Globus pallidus (tissue), 1 donor: ENCODE measurements around the gene HOPX.
"Not testable (repeated sequence)": the region's sequence is repeated elsewhere in the genome, so short reads cannot be mapped to it uniquely, and the experiment has no call there.

Source experiments
- DNase-seq: peaks from one replicate; pipeline ENCODE4 v3.0.0-alpha.2; 2015; ENCODE audit warnings: low spot score

HOPX gene, protein sequence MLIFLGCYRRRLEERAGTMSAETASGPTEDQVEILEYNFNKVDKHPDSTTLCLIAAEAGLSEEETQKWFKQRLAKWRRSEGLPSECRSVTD

GRCh38 chr4:56681158-56681852 lies at the start of gene HOPX:
HOPX (minus strand) TSS chr4:56681296; CDS start chr4:56657816, 23,480 bp downstream.
- DNase-seq: no peak

- no peak for DNase-seq
Measured at GRCh38 chr4:56730097-56730496, 49.0 kb upstream of the HOPX start.

DNA sequence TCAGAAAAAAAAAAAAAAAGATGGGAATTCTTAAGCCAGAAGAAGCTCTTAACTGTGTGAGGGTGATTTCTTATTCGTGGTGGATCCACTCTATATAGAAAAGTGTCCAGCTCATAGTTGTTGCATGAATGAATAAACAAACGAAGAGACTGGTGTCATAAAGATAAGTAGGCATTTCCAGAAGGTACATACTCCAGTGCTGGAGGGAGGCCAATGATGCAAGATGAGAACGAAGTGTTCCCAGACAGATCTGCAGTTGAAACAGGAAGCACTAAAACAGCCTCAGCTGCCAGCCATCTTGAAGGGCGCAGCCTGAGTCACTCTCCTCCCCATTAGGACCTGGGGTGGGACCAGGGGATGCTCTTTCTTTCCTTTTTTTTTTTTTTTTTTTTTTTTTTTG lies 47.4 kb upstream of the HOPX start:
- no peak for DNase-seq

GRCh38 chr4:56727150-56727549 lies 46.1 kb upstream of the HOPX start:
- DNase-seq: no peak

- DNase-seq: not testable (repeated sequence)
Measured at GRCh38 chr4:56726593-56726992, 45.5 kb upstream of the HOPX start.

DNA sequence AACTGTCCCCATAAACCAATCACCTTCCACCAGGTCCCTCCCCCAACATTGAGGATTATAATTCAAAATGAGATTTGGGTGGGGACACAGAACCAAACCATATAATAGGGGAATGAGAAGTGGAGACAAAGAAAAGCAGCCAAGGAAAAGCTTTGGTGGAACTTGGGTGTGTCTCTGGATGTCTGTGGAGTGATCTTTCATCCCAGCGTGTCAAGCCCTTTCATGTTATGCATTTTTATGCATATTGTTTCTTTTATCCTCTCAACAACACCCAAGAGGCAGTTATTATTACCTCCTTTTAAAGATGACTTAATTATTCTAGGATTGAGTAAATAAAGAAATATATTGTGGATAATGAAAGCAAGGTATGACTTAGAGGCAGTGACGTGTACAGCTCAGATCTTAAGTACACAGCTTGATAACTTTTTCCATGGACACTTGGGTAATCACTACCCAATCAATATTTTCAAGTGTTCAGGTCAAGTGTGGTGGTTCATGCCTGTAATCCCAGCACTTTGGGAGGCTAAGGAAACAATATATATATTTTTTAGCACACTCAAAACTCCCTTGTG lies 42.6 kb upstream of the HOPX start:
- no peak for DNase-seq

GRCh38 chr4:56723201-56723605 lies 42.1 kb upstream of the HOPX start:
- no peak for DNase-seq

- DNase-seq: no peak
Measured at GRCh38 chr4:56708146-56708545, 27.1 kb upstream of the HOPX start.

GRCh38 chr4:56705966-56706365 lies 24.9 kb upstream of the HOPX start:
- DNase-seq: no peak

DNA sequence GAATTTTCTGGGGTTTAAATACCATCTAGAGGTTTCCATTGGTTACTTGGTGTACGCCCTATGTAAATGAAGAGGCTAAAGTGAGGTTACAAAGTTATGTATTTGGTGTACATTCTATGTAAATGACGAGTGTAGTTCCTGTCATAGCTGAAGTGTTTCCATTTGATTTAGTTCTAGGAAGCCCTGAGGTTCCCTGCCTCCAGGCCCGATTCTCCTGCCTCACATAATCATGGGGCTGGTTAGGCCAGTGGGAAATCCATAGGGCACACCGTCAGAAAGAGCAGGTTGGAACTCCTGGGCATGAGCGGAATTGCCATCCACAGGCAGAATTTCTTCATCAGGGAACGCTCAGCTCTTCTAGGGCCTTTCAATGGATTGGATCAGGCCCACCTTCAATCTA lies 24.2 kb upstream of the HOPX start:
- no peak for DNase-seq

GRCh38 chr4:56704089-56704871 lies 23.2 kb upstream of the HOPX start:
- no peak for DNase-seq

GRCh38 chr4:56703378-56703777 lies 22.3 kb upstream of the HOPX start:
- DNase-seq: no peak

DNA sequence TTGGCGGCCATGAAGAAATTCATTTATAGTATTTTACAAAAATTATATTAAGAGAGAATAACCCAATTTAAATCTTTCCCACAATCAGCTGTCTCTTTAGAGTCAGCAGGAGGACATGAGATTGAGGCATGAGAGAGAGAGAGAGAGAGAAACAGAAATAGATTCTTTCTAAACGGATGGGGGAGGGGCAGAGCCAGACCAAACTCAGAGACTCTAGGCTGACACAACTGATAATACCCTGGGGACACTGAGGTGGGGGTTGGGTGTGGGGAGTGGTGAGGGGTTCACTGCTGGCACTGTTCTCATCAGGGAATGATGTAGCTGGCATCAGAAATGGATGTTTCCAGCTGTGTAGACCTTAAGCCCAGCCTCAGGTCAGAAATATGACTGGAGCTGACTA lies 20.5 kb upstream of the HOPX start:
- DNase-seq: no peak

DNA sequence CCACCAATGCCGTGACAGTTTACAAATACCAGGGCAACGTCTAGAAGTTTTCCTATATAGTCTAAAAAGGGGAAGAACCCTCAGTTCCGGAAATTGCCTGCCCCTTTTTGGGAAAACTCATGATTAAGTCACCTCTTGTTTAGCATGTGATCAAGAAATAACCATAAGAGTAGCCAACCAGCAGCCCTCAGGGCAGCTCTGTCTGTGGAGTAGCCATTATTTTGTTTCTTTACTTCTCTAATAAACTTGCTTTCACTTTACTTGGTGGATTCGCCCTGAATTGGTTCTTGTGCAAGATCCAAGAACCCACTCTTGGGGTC lies 20.0 kb upstream of the HOPX start:
- no peak for DNase-seq

- DNase-seq: no peak
Measured at GRCh38 chr4:56699537-56700105, 18.5 kb upstream of the HOPX start.

DNA sequence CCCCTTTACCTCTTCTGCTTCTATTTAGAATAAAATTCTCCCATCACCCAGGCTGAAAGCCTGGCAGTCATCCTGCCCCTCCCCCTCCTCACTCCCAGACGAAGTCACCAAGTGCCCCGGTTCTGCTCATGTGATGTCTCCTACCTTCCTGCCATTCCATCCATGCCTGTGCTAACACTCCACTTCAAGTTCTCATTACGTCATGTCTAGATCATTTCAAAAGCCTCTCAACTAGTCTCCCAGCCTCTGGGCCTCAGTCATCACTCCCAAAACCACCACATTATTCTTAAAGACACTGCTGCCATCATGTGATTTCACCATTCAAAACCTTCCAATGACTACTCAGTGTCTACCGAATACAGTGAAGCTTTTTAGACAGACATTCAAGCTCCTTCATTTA lies 17.2 kb upstream of the HOPX start:
- DNase-seq: no peak

GRCh38 chr4:56696056-56696455 lies 15.0 kb upstream of the HOPX start:
- no peak for DNase-seq

- not testable (repeated sequence) for DNase-seq
Measured at GRCh38 chr4:56693476-56693875, 12.4 kb upstream of the HOPX start.

GRCh38 chr4:56692576-56692975 lies 11.5 kb upstream of the HOPX start:
- no peak for DNase-seq

DNA sequence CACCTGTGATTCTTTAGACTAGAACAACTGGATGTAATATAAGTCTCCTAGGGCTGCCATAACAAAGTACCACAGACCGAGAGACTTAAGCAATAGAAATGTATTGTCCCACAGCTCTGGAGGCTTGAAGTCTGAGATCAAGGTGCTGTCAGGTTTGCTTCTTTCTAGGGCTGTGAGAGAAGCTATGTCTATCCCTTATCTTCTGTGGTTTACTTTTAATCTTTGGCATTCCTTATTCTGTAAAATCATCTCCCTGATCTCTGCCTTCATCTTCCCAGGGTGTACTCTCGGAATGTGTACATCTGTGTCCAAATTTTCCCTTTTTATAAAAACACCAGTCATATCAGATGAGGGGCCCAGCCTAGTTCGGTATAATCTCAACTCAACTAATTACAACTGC lies 10.3 kb upstream of the HOPX start:
- no peak for DNase-seq

DNA sequence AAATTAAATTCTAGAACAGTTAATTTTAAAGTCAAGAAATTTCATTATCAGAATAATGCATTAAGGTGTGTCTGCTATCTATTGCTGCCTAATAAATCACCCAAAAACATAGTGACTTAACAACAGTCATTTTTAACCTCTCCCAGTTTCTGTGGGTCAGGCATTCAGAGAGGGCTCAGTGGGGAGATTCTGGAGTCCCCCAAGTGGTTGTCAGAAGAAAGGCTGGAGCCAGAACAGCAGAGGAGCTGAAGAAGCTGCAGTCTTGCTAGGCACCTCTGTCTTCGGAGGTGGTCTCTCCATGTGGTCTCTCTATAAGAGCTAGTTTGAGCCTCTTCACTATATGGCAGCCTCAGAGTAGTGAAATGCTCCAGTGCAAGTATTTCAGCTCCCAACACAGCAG lies 9.3 kb upstream of the HOPX start:
- no peak for DNase-seq

DNA sequence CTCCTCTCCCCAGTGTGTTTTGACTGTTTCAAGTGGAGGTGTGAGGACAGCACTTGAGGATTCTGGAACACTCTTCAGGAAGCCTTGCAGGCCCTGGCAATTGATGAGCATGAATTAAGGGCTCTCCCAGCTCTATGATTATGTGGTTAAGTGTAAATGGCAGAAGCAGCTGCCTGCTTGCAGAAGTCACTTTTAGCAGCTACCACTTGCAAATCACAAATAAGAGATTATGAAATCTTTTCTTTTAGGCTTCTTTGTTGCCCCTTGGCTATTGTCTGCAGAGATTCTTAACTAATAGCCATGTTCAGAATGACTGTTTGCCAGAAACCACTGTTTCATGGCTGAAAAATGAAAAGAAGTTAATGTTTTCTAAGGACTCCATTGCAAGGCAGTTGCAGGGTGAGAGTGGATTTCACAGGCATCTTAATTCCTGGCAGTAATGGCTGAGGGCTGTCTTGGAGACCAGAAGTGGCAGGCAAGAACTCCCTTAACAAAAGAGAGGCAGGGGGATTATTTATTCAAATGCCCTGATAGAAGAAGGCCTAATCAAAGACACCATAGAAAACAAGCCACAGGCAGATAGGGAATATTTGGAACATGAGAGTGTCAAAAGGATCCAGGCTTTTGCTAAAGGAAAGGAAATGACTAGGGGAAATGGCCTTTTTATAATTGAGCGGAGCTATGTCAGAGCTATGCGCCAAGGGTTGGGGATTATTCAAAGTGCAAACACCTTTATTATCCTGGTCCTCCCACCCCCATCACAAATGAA lies 8.3 kb upstream of the HOPX start:
- no peak for DNase-seq
